ENCODE data around the gene SCAF11.
A peak's percentile ranks its signal among the peaks of the same experiment; 100 is the strongest.
"Not testable (repeated sequence)": the region's sequence is repeated elsewhere in the genome, so short reads cannot be mapped to it uniquely, and the experiment has no call there.

Gene SCAF11, protein sequence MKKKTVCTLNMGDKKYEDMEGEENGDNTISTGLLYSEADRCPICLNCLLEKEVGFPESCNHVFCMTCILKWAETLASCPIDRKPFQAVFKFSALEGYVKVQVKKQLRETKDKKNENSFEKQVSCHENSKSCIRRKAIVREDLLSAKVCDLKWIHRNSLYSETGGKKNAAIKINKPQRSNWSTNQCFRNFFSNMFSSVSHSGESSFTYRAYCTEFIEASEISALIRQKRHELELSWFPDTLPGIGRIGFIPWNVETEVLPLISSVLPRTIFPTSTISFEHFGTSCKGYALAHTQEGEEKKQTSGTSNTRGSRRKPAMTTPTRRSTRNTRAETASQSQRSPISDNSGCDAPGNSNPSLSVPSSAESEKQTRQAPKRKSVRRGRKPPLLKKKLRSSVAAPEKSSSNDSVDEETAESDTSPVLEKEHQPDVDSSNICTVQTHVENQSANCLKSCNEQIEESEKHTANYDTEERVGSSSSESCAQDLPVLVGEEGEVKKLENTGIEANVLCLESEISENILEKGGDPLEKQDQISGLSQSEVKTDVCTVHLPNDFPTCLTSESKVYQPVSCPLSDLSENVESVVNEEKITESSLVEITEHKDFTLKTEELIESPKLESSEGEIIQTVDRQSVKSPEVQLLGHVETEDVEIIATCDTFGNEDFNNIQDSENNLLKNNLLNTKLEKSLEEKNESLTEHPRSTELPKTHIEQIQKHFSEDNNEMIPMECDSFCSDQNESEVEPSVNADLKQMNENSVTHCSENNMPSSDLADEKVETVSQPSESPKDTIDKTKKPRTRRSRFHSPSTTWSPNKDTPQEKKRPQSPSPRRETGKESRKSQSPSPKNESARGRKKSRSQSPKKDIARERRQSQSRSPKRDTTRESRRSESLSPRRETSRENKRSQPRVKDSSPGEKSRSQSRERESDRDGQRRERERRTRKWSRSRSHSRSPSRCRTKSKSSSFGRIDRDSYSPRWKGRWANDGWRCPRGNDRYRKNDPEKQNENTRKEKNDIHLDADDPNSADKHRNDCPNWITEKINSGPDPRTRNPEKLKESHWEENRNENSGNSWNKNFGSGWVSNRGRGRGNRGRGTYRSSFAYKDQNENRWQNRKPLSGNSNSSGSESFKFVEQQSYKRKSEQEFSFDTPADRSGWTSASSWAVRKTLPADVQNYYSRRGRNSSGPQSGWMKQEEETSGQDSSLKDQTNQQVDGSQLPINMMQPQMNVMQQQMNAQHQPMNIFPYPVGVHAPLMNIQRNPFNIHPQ (N-terminal part only)

DNA sequence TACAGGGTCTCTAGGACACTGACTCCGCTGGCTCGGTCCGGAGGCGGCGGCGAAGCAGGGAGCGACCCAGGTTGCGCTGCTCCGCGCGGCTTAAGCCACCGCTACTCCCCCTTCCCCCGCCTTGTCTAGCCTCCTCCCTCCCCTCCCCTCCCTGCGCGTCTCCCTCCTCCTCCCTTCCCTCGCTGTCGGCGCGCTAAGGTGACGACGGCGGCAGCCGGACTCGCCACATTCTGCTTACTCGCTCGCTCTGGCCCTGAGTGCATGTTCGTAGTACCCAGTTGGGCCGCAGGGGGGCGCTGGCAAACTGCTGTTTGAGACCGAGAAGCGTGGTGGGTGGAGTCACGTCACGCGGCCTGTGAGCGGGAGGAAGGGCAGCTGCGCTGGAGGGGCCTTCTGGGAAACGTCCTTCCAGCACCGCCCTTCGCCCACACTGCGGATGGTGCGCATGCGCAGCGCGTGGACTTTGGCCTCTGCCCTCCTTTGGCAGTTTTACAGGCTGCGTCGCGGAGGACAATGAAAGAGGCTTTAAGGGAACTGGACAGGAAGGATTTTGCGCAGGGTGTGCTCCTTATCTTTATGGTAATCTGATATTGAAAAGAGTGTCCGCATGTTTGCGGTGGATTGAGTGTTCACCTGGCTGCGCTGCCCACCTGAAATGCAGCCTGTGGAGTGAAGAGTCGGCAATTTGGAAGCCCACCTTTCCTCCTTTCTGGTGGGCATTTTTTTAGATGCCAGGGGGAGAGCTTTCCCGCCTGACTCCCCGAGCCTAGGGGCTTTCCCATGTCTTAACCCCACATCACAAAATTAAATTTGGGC is at the start of gene SCAF11:
Gene SCAF11, minus strand, starts transcription at position 107 of the 816 bp plus-strand sequence. CDS start 26,407 bp downstream, outside the sequence.
- DNase-seq = peak; percentile 96

DNA sequence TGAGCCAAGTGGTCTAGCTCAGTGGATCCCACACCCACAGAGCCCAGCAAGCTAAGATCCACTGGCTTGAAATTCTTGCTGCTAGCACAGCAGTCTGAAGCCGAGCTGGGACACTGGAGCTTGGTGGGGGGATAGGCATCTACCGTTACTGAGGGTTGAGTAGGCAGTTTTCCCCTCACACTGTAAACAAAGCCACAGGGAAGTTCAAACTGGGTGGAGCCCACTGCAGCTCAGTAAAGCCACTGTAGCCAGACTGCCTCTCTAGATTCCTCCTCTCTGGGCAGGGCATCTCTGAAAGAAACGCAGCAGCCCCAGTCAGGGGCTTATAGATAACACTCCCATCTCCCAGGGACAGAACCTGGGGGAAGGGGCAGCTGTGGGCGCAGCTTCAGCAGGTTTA is 46.7 kb upstream of the SCAF11 start:
- DNase-seq = not testable (repeated sequence)

DNA sequence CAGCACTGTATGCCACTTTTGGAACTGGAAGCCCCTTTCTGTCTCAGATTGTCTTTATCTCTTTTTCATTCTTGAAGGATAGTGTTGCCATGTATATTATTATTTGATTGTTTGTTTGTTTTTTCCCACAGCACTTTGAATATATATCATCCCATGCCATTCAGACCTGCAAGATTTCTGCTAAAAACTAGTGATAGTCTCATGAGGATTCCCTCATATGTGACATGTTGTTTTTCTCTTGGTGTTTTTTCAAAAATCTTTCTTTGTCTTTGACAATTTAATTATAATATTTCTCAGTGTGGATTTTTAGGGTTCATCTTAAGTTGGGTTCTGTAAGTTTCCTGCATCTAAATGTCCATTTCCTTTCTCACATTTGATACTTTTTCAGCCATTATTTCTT is 36.8 kb upstream of the SCAF11 start:
- DNase-seq = no peak

DNA sequence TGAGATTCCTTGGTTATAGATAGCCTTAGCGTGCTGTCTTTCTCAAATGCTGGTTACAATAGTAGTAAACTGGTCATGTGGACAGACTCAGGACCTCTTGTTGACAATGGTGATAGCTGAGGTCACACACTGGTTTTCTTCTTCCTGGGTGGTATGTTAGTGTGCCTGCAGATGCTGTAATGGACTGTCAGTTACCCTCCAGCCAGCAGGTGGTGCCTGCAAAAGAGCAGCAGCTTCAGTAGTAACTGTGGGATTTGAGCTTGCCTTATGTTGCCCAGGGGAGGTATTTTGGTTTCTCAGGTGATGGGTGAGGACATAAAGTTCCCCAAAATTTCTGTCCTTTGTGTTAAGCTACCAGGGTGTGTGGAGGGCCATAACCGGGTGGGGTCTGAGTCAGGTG is 33.7 kb upstream of the SCAF11 start:
- DNase-seq = no peak

DNA sequence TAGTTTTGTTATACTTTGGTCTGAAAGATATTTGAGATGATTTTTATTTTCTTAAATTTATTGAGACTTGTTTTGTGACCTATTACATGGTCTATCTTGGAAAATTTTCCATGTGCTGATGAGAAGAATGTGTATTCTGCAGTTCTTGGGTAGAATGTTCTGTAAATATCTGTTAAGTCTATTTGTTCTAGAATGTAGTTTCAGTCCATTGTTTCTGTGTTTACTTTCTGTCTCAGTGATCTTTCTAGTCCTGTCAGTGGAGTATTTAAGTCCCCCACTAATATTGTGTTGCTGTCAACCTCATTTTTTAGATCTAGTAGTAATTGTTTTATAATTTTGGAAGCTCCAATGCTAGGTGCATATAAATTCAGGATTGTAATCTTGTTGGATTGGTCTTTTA is 30.4 kb upstream of the SCAF11 start:
- DNase-seq = no peak

DNA sequence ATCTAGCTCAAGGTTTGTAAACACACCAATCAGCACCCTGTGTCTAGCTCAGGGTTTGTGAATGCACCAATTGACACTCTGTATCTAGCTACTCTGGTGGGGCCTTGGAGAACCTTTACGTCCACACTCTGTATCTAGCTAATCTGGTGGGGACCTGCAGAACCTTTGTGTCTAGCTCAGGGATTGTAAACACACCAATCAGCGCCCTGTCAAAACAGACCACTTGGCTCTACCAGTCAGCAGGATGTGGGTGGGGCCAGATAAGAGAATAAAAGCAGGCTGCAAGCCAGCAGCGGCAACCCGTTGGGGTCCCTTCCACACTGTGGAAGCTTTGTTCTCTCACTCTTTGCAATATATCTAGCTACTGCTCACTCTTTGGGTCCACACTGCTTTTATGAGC is 28.3 kb upstream of the SCAF11 start:
- not testable (repeated sequence) for DNase-seq

DNA sequence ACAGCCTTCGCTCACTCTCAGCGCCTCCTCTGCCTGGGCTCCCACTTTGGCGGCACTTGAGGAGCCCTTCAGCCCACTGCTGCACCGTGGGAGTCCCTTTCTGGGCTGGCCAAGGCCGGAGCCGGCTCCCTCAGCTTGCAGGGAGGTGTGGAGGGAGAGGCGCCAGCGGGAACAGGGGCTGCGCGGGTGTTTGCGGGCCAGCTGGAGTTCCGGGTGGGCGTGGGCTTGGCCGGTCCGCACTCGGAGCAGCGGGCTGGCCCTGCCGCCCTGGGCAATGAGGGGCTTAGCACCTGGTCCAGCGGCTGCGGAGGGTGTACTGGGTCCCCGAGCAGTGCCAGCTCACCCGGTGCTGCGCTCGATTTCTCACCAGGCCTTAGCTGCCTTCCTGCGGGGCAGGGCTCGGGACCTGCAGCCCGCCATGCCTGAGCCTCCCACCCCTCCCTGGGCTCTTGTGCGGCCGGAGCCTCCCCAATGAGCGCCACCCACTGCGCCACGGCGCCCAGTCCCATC is 27.5 kb upstream of the SCAF11 start:
- DNase-seq = not testable (repeated sequence)

DNA sequence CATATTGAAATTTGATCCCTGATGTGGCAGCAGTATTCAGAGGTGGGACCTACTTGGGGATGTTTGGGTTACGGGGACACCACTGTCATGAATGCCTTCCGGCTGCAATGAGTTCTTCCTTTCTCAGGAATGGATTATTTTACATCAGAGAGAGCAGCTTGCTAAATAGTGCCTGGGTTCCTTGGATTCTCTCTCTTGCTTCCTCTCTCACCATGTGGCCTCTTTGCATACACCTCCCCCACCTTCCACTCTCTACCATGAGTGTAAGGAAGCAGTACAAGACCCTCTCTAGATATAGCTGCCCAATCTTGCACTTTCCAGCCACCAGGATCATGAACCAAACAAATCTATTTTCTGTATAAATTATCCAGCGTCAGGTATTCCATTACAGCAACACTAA is 15.4 kb upstream of the SCAF11 start:
- no peak for DNase-seq

DNA sequence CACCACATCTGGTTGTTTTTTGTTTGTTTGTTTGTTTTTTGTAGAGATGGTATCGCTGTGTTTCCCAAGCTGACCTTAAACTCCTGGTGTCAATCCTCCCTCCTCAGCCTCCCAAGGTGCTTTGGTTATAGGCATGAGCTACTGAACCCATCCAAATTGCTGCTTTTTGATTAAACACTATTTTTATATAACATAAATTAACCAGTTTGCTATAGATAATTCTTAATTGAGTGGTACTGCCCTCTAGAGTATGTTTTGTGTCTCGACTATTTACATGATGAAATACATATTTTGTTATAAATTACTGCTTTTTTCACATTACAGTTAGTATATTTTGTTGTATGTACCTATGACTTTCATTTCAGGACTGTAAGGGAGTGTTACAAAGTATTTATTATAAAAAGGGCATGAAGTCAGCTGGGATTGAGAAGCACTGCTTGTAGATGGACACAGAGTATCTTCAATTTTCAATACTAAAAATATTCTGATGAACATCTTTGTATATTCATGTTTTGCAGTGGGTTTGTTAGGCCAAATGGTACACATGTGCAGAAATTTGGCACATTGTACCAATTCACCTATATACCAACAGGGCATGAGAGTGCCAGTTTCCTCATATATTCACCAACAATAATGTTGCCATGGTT is 14.9 kb upstream of the SCAF11 start:
- DNase-seq = no peak

DNA sequence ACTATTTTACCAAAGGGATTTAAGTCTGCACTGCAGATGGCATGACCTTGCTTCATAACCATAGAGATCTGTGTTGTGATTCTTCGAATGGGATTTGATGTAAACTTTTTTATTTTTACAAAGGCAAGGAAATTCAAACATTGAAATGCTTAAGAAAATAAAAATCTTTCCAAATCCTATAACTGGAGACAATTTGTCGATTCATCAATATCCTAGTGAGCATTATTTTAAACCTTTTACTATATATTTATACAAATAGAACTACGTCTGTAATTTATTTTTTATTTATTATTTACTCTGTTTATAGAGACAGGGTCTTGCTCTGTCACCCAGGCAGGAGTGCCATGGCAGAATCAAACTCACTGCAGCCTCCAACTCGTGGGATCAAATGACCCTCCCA is 14.3 kb upstream of the SCAF11 start:
- no peak for DNase-seq

DNA sequence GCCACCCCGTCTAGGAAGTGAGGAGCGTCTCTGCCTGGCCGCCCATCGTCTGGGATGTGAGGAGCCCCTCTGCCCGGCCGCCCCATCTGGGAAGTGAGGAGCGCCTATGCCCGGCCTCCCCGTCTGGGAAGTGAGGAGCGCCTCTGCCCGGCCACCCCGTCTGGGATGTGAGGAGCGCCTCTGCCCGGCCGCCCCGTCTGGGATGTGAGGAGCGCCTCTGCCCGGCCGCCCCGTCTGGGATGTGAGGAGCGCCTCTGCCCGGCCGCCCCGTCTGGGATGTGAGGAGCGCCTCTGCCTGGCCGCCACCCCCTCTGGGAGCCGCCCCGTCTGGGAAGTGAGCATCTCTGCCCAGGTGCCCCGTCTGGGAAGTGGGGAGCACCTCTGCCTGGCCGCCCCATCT is 9.7 kb upstream of the SCAF11 start:
- not testable (repeated sequence) for DNase-seq

DNA sequence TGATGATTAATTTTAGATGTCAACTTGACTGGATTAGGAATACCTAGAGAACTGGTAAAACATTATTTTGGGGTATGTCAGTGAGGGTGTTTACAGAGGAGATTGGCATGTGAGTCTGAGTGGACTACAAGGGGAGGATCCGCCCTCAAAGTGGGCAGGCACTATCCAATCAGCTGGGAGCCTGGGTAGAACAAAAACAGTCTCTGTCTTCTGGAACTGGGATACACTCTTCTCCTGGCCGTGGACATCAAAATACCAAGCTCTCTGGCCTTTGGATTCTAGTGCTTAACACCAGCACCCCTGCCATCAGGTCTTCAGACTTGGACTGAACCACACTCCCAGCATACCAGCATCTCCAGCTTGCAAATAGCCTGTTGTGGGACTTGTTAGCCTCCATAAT is 4.4 kb upstream of the SCAF11 start:
- no peak for DNase-seq

DNA sequence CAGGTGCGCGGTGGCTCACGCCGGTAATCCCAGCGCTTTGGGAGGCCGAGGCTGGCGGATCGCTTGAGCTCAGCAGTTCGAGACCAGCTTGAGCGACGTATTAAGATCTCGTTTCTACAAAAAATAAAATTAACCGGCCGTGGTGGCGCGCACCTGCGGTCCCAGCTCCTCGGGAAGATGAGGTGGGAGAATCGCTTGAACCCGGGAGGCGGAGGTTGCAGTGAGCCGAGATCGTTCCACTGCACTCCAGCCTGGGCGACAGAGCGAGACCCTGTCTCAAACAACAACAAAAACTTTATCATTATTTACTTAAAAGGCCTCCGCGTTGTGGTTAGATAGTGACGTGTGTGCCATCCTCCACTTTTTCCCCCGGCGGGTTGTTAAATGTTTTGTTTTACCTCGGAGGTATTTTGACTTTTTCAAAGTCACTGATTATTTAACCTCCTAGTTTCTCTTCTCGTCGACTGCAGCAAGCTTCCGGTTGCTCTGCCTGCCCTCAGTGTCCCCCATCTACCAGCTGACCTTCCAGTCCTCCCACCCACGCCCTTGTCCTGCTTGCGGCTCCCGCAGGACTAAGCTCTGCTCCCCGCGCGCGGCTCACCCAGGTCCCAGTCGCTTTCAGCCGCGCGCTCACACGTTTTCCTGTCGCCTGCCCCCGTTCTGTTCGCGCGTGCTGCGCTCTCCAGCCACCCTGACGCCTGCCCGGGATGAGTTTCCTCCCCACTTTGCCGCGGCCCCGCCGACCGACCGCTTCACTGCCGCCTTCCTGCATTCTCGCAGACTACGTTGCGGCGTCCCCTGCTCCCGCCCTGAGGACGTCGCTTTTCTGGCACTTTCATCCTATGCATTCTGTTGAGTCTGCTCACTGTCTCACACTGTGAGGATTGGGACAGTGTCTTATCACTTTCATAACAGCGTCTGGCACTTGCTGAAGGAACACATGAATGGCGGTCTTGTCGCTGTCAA is 1.2 kb upstream of the SCAF11 start:
- DNase-seq = peak; percentile 60

DNA sequence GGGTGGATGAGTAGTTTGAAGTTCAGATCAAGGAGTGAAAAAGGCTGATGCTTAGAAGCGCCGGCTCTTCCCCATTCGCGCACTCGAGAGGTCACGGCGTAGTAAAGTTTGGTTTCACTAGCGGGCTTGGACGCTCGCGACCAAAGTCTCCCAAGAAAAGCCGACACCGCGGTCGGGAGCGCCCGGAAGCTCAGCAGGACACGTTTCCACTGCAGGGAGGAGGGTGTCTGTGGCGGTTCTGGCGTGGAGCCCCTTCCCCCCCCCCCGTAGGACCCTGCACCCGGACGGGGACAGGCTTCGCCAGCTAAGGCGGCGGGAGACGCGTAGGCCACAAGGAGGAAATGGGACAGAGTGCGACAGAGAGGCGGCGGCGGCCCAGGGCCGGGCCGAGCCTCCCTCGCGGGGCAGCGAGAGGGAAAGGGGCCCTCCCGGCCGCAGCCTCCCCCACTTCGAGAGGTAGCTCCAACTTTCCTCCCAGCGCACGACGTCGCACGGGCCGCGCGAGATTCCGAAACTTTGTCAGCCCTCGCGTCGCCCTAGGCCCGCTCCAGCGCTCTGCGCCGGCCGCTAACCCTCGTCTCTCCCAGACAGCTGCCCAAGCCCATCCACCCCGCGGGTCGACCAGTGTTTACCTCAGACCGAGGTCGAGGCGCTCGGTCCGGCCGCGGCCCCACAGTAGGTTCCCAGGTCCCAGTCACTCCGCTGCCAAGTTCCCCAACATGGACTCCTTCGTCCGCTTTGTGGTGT is 480 bp downstream of the SCAF11 start:
- peak; percentile 14 for DNase-seq

DNA sequence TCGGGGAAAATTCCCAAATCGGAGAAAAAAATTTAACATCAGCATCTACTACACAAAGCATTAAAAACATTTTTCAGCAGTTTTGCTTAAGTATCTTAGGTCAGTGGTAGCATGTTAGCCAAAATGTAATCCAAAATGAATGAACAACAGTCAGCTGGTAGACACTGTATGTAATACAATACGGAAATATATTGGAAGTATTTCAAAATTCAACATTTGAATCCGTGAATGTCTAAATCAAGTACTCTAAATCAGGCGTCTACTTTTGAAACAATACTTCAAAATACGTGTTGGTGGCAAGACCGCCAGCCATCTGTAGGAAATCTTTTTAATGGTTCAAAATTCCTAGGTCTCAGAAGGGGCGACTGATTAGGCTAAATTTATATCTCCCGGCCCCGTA is 1.1 kb downstream of the SCAF11 start:
- DNase-seq = no peak

DNA sequence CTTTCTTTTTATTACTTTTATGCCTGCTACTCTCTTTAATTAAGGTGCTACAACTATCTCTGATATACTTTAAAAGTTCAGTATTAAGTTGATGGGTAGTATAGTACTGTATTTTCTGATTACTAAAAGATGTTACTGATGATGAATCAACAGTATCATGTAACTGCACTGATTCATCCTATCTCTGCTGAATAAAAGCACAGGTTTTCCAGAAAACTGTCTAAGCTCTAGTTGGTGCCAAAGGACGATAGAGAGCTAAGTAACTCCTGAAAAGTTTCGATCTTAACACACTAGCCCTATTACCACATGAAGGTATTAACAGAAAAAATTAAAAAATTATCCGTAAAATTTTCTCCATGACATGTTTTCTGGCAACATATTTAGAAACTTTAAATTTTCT is 2.1 kb downstream of the SCAF11 start:
- DNase-seq = no peak

DNA sequence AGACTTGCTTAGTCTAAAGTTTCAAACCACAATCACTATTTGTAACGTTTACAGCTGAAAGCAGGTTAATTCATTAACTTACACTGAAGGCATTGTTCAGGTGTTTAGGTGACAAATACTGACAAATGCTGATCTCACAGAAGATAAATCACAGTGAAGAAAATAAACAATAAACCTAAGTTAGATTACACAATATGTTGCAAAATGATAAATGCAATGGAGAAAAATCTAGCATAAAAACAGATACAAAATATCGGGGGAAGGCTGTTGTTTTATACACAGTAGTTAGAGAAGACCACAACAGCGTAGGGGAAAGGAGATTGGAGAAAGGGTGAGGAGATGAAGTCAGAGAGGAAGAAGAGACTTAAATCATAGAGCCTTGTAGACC is 3.0 kb downstream of the SCAF11 start:
- no peak for DNase-seq

DNA sequence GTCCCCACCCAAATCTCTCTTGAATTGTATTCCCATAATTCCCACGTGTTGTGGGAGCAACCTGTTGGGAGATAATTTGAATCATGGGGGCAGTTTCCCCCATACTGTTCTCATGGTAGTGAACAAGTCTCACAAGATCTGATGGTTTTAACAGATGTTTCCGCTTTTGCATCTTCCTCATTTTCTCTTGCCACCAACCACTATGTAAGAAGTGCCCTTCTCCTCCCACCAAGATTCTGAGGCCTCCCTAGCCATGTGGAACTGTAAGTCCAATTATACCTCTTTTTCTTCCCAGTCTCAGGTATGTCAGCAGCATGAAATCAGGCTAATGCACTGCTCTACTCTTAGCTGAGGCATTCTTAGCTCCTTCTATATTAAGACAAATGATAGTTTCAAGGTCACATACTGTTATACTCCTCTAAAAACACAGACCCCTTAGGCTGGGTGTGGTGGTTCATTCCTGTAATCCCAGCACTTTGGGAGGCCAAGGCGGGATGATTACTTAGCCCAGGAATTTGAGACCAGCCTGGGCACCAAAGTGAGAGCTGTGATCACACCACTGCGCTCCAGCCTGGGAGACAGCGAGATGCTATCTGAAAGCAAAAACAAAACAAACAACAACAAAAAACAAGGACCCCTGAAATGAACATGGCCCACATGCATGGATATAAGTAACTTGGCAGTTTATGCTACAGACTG is 3.6 kb downstream of the SCAF11 start:
- peak; percentile 15 for DNase-seq
